Tibial nerve (tissue), 4 donors: ENCODE results near the gene SLC44A4. TPM values are rescaled to one million over a fixed set of nuclear protein-coding genes. Genes with fewer than 3 reads are reported as not detected.
"Not testable (repeated sequence)": the region's sequence is repeated elsewhere in the genome, so short reads cannot be mapped to it uniquely, and the experiment has no call there.

Experiments
- DNase-seq, 2 donors: peaks; one replicate each; pipeline ENCODE4 v3.0.0-alpha.2; 2019; ENCODE audit warnings: low spot score in 2 of 2
- H3K27ac ChIP-seq, 4 donors: fragments of 200-600 bp; sonication (generic) in 3 of 4; one replicate each; pipeline ENCODE4 v1.5.1; 2017 to 2019; ENCODE audit warnings: mild to moderate bottlenecking in 1 of 4
- H3K27me3 ChIP-seq, 2 donors: fragments of 200-600 bp; sonication (generic) in 1 of 2; one replicate each; pipeline versions ENCODE4 v1.5.1 to v1.6.0; 2017 to 2019
- H3K36me3 ChIP-seq, 3 donors: fragments of 200-600 bp; sonication (generic); one replicate each; pipeline ENCODE4 v1.5.1; 2018 to 2019
- H3K4me1 ChIP-seq, 4 donors: fragments of 200-600 bp; sonication (generic) in 3 of 4; one replicate each; pipeline ENCODE4 v1.5.1; 2017 to 2019
- H3K4me3 ChIP-seq, 4 donors: fragments of 200-600 bp; sonication (generic) in 3 of 4; one replicate each; pipeline ENCODE4 v1.5.1; 2017 to 2019; ENCODE audit warnings: mild to moderate bottlenecking in 1 of 4, moderate library complexity in 1 of 4
- H3K9me3 ChIP-seq, 4 donors: fragments of 200-600 bp; sonication (generic) in 3 of 4; one replicate each; pipeline ENCODE4 v1.5.1; 2017 to 2019
- CTCF ChIP-seq, 5 experiments: fragments of 200-600 bp in 3 of 5; fragments of 450-650 bp in 2 of 5; sonication (generic) in 3 of 5; IDR thresholded peaks; one replicate each; pipeline ENCODE4 v1.5.1; 2016 to 2019; ENCODE audit warnings: antibody characterized with exemption in 5 of 5, mild to moderate bottlenecking in 3 of 5, moderate library complexity in 2 of 5
- EP300 ChIP-seq, 2 donors: sonication (generic); formaldehyde crosslinking; IDR thresholded peaks; one replicate each; pipeline ENCODE4 v1.6.1; 2017; ENCODE audit warnings: antibody characterized with exemption in 2 of 2, mild to moderate bottlenecking in 1 of 2
- POLR2A ChIP-seq, 2 donors: fragments of 450-650 bp; IDR thresholded peaks; one replicate each; pipeline ENCODE4 v1.6.1; 2017; ENCODE audit warnings: antibody characterized with exemption in 2 of 2, mild to moderate bottlenecking in 2 of 2, moderate library complexity in 2 of 2
- WGBS, 2 donors: methylation state at CpG; one replicate each; pipeline ENCODE4 v1.1.5; 2018; 5-methylcytosine and 5-hydroxymethylcytosine counted together
- total RNA-seq, 4 donors: library from RNA; depleted of rRNA; stranded (reverse); fragments of >200 nt; gene quantifications; one replicate each; pipeline ENCODE4 v1.1.0, GENCODE V29; 2016

The SLC44A4 gene
- total RNA-seq, 4 donors from 2014 or later, result 0.22 to 0.84 (median 0.59) TPM; not detected in 1

DNA sequence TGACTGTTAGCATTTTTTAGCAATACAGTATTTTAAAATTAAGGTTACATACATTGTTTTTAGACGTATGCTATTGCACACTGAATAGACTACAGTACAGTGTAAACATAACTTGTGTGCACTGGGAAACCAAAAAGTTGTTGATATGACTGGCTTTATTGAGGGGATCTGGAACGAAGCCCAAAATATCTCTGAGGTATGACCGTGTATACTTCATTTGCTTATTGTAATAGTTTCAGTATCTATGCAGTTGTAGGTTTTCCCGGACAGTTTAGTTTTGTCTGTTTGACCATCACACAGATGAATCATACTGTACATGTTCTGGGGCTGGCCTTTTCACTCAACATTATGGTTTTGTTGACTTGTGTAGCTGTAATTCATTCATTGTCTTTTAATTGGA lies 30.0 kb upstream of the SLC44A4 start:
- H3K9me3 ChIP-seq, result no peaks in the 10 kb centered on the region

GRCh38 chr6:31908255-31908654 lies 29.5 kb upstream of the SLC44A4 start:
- not testable (repeated sequence) for H3K4me3 ChIP-seq, DNase-seq, H3K36me3 ChIP-seq, H3K9me3 ChIP-seq, H3K27ac ChIP-seq, H3K27me3 ChIP-seq
- H3K4me1 ChIP-seq, result peaks cover 0 to 11% (median 1%) of the 10 kb centered on the region in 4 donors
- 84 to 88% methylated on average over 5 of the region's 5 CpGs for WGBS, 2 donors

More for the DNA sequence above, 30.0 kb upstream of the SLC44A4 start:
- TF ChIP-seq POLR2A (IDR thresholded peaks at IDR 0.05) (no peak), CTCF (IDR thresholded peaks at IDR 0.05) (no peak), EP300 (IDR thresholded peaks at IDR 0.05) (no peak)
- no peak overlapping the region for H3K4me3 ChIP-seq
- DNase-seq, result no peak
- H3K27ac ChIP-seq, result no peak overlapping the region
- H3K36me3 ChIP-seq, result no peaks in the 10 kb centered on the region
- peaks cover 0 to 5% (median 0%) of the 10 kb centered on the region in 4 donors for H3K4me1 ChIP-seq
- H3K27me3 ChIP-seq, result no peaks in the 10 kb centered on the region
- WGBS, 2 donors, result 48 to 50% methylated on average over 4 of the region's 4 CpGs

DNA sequence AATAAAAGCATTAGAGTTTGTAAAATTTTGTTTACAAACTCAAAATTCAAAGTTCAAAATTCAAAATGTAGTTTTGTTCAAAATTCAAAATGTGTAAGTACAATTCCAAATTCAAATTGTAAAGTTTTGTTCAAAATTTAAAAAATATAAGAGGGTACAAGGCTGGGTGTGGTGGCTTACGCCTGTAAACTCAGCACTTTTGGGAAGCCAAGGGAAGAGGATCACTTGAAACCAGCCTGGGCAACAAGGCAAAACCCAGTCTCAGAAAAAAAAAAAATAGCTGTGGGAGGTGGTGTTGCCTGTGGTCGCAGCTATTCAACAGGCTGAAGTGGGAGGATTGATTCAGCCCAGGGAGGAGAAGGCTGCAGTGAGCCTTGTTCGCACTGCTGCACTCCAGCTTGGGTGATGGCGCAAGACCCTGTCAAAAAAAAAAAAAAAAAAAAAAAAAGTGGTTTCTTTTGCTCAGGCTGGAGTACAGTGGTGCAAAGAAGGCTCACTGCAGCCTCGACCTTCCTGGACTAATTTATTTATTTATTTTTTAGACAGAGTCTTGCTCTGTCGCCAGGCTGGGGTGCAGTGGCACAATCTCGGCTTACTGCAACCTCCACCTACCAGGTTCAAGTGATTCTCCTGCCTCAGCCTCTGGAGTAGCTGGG lies 28.5 kb upstream of the SLC44A4 start:
- H3K36me3 ChIP-seq, result no peaks in the 10 kb centered on the region
- no peak overlapping the region for H3K4me3 ChIP-seq
- no peak for DNase-seq
- 46 to 52% methylated on average over 7 of the region's 7 CpGs for WGBS, 2 donors
- TF ChIP-seq EP300 (IDR thresholded peaks at IDR 0.05), result no peak
- TF ChIP-seq CTCF (IDR thresholded peaks at IDR 0.05), result no peak
- TF ChIP-seq POLR2A (IDR thresholded peaks at IDR 0.05), result no peak
- H3K4me1 ChIP-seq, result peaks cover 0 to 19% (median 8%) of the 10 kb centered on the region in 4 donors
- H3K27me3 ChIP-seq, result no peaks in the 10 kb centered on the region
- no peaks in the 10 kb centered on the region for H3K9me3 ChIP-seq
- no peak overlapping the region for H3K27ac ChIP-seq

- 77 to 82% methylated on average over 8 of the region's 8 CpGs for WGBS, 2 donors
- not testable (repeated sequence) for H3K27me3 ChIP-seq, DNase-seq, H3K9me3 ChIP-seq, H3K36me3 ChIP-seq, H3K27ac ChIP-seq, H3K4me3 ChIP-seq
- peaks cover 0 to 19% (median 8%) of the 10 kb centered on the region in 4 donors for H3K4me1 ChIP-seq
Measured at GRCh38 chr6:31906727-31907126, 27.9 kb upstream of the SLC44A4 start.

DNA sequence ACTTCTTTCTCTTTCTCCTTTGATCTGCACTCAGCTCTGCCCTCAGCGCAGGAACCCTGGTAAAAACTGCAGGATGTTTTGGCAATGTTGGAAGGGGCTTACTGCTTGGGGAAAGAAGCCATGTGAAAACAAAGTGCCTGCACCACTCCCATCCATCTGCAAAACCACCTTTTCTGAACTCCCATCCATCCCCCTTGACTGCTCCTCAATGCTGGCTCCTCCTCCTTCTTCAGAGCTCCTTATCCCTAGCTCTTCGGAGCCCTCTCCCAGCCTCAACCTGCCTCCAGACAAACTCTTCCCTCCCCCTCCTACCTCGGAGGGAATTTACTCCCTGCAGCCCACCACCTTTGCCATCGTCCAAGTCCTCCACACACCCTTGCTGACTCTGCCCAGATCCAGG lies 27.3 kb upstream of the SLC44A4 start:
- 25 to 28% methylated on average over 4 of the region's 4 CpGs for WGBS, 2 donors
- TF ChIP-seq EP300 (IDR thresholded peaks at IDR 0.05), result no peak
- TF ChIP-seq CTCF (IDR thresholded peaks at IDR 0.05), result no peak
- no peak for TF ChIP-seq POLR2A (IDR thresholded peaks at IDR 0.05)
- Histone ChIP-seq H3K4me1 (peaks cover 0 to 21% (median 10%) of the 10 kb centered on the region in 4 donors), H3K36me3 (no peaks in the 10 kb centered on the region), H3K27ac (no peak overlapping the region), H3K4me3 (no peak overlapping the region), H3K9me3 (no peaks in the 10 kb centered on the region), H3K27me3 (no peaks in the 10 kb centered on the region)
- DNase-seq, result no peak

- Histone ChIP-seq H3K36me3 (peaks cover 0 to 4% (median 0%) of the 10 kb centered on the region in 3 donors), H3K4me3 (no peak overlapping the region), H3K27me3 (no peaks in the 10 kb centered on the region), H3K4me1 (peaks cover 0 to 28% (median 12%) of the 10 kb centered on the region in 4 donors), H3K9me3 (no peaks in the 10 kb centered on the region), H3K27ac (no peak overlapping the region)
- 89 to 95% methylated on average over 1 of the region's 1 CpG for WGBS, 2 donors
- TF ChIP-seq POLR2A (IDR thresholded peaks at IDR 0.05) (no peak), CTCF (IDR thresholded peaks at IDR 0.05) (no peak), EP300 (IDR thresholded peaks at IDR 0.05) (no peak)
- DNase-seq, result no peak
Measured at GRCh38 chr6:31905041-31905440, 26.2 kb upstream of the SLC44A4 start.
